NCI-H2196 treated with DMSO at 0.1 percent for 48 hours (cell line): ENCODE results near the gene KCNJ6.
"Not testable (repeated sequence)": the region's sequence is repeated elsewhere in the genome, so short reads cannot be mapped to it uniquely, and the experiment has no call there.

Experiments
- DNase-seq: peaks from one replicate; lab custom pipeline; 2025; ENCODE audit not compliant: unreplicated experiment; lab: John Stamatoyannopoulos, UW

Gene KCNJ6

GRCh38 chr21:37619464-37619974 is 296.7 kb downstream of the KCNJ6 start:
- no peak for DNase-seq

- no peak for DNase-seq
These were observed 298.2 kb downstream of the KCNJ6 start for GRCh38 chr21:37618081-37618480.

- DNase-seq, result no peak
These were observed 300.3 kb downstream of the KCNJ6 start for GRCh38 chr21:37615962-37616361.

GRCh38 chr21:37614351-37614875 is 301.8 kb downstream of the KCNJ6 start:
- DNase-seq, result no peak

- DNase-seq, result no peak
These were observed 309.2 kb downstream of the KCNJ6 start for GRCh38 chr21:37607081-37607480.

GRCh38 chr21:37606549-37606948 is 309.7 kb downstream of the KCNJ6 start:
- no peak for DNase-seq

GRCh38 chr21:37605006-37605405 is 311.3 kb downstream of the KCNJ6 start:
- DNase-seq, result no peak

- no peak for DNase-seq
These were observed 313.1 kb downstream of the KCNJ6 start for GRCh38 chr21:37603129-37603528.

GRCh38 chr21:37601915-37602314 is 314.3 kb downstream of the KCNJ6 start:
- no peak for DNase-seq

- DNase-seq, result no peak
These were observed 315.2 kb downstream of the KCNJ6 start for GRCh38 chr21:37601027-37601426.

GRCh38 chr21:37595944-37596343 is 320.3 kb downstream of the KCNJ6 start:
- DNase-seq, result no peak

GRCh38 chr21:37594472-37594951 is 321.7 kb downstream of the KCNJ6 start:
- no peak for DNase-seq

- no peak for DNase-seq
These were observed 322.4 kb downstream of the KCNJ6 start for GRCh38 chr21:37593740-37594471.

- no peak for DNase-seq
These were observed 323.2 kb downstream of the KCNJ6 start for GRCh38 chr21:37593015-37593414.

- DNase-seq, result no peak
These were observed 323.8 kb downstream of the KCNJ6 start for GRCh38 chr21:37592496-37592895.

- DNase-seq, result not testable (repeated sequence)
These were observed 324.3 kb downstream of the KCNJ6 start for GRCh38 chr21:37591994-37592393.

- not testable (repeated sequence) for DNase-seq
These were observed 325.4 kb downstream of the KCNJ6 start for GRCh38 chr21:37590836-37591235.

- not testable (repeated sequence) for DNase-seq
These were observed 327.6 kb downstream of the KCNJ6 start for GRCh38 chr21:37588644-37589043.

GRCh38 chr21:37587635-37588177 is 328.6 kb downstream of the KCNJ6 start:
- no peak for DNase-seq

GRCh38 chr21:37587203-37587602 is 329.1 kb downstream of the KCNJ6 start:
- no peak for DNase-seq

- no peak for DNase-seq
These were observed 333.7 kb downstream of the KCNJ6 start for GRCh38 chr21:37582590-37582989.

- DNase-seq, result no peak
These were observed 335.6 kb downstream of the KCNJ6 start for GRCh38 chr21:37580666-37581065.
